H9 (cell line): ENCODE results near the gene GGT6. TPM values are rescaled to one million over a fixed set of nuclear protein-coding genes. Genes with fewer than 3 reads are reported as not detected.

Source experiments
- DNase-seq: peaks from one replicate; pipeline ENCODE4 v3.0.0-alpha.2; 2017
- H2AFZ ChIP-seq: one replicate; pipeline ENCODE4 v1.6.1; 2013; ENCODE audit warnings: mild to moderate bottlenecking, low read length, control low read depth, moderate library complexity
- H2AK5ac ChIP-seq: 2 replicates; pipeline ENCODE4 v1.6.1; 2013; ENCODE audit warnings: low read length, control low read depth, mixed read lengths; ENCODE audit not compliant: insufficient read length
- H2BK120ac ChIP-seq: one replicate; pipeline ENCODE4 v1.6.1; 2013; ENCODE audit warnings: low read depth, mild to moderate bottlenecking, low read length, control low read depth, inconsistent platforms; ENCODE audit not compliant: poor library complexity, severe bottlenecking
- H2BK12ac ChIP-seq: 2 replicates; pipeline ENCODE4 v1.6.1; 2013; ENCODE audit warnings: low read length, control low read depth, mixed read lengths, low read depth; ENCODE audit not compliant: insufficient read length
- H2BK15ac ChIP-seq: 2 replicates; pipeline ENCODE4 v1.6.1; 2013; ENCODE audit warnings: low read depth, low read length, control low read depth
- H2BK20ac ChIP-seq: one replicate; pipeline ENCODE4 v1.6.1; 2013; ENCODE audit warnings: low read depth, mild to moderate bottlenecking, low read length, control low read depth, inconsistent platforms; ENCODE audit not compliant: poor library complexity, severe bottlenecking
- H2BK5ac ChIP-seq: 2 replicates; pipeline ENCODE4 v1.6.1; 2013; ENCODE audit warnings: low read length, control low read depth, mixed read lengths; ENCODE audit not compliant: insufficient read length
- H3K14ac ChIP-seq: 2 replicates; pipeline ENCODE4 v1.6.1; 2013; ENCODE audit warnings: low read length, control low read depth; ENCODE audit not compliant: insufficient read depth
- H3K18ac ChIP-seq: 2 replicates; pipeline ENCODE4 v1.6.1; 2013; ENCODE audit warnings: low read depth, mild to moderate bottlenecking, mixed read lengths, low read length, control low read depth; ENCODE audit not compliant: insufficient read length
- H3K23ac ChIP-seq: 2 replicates; pipeline ENCODE4 v1.6.1; 2013; ENCODE audit warnings: low read length, control low read depth, mixed read lengths, low read depth; ENCODE audit not compliant: insufficient read length
- H3K23me2 ChIP-seq: 2 replicates; pipeline ENCODE4 v1.6.1; 2013; ENCODE audit warnings: low read depth, mild to moderate bottlenecking, mixed read lengths, low read length, control low read depth; ENCODE audit not compliant: insufficient read length, poor library complexity, severe bottlenecking
- H3K27ac ChIP-seq: 2 replicates; pipeline ENCODE4 v1.5.1; 2013; ENCODE audit warnings: low read length, control low read depth, mixed read lengths, low read depth; ENCODE audit not compliant: insufficient read length
- H3K27me3 ChIP-seq: 2 replicates; pipeline ENCODE4 v1.6.1; 2013; ENCODE audit warnings: low read length, control low read depth, inconsistent platforms; ENCODE audit not compliant: insufficient read depth
- H3K4ac ChIP-seq: 2 replicates; pipeline ENCODE4 v1.6.1; 2013; ENCODE audit warnings: low read depth, mild to moderate bottlenecking, control low read depth, inconsistent platforms, low read length, moderate library complexity
- H3K4me1 ChIP-seq: 2 replicates; pipeline ENCODE4 v1.6.1; 2013; ENCODE audit warnings: low read length, control low read depth, inconsistent platforms; ENCODE audit not compliant: insufficient read depth
- H3K4me2 ChIP-seq: 2 replicates; pipeline ENCODE4 v1.6.1; 2013; ENCODE audit warnings: low read length, control low read depth, mixed read lengths; ENCODE audit not compliant: insufficient read length, insufficient read depth
- H3K56ac ChIP-seq: 2 replicates; pipeline ENCODE4 v1.6.1; 2013; ENCODE audit warnings: low read depth, mild to moderate bottlenecking, mixed read lengths, low read length, control low read depth; ENCODE audit not compliant: insufficient read length
- H3K79me1 ChIP-seq: 2 replicates; pipeline ENCODE4 v1.6.1; 2013; ENCODE audit warnings: low read depth, mild to moderate bottlenecking, moderate library complexity, low read length, control low read depth, inconsistent platforms; ENCODE audit not compliant: insufficient read depth, poor library complexity, severe bottlenecking
- H3K79me2 ChIP-seq: 2 replicates; pipeline ENCODE4 v1.6.1; 2013; ENCODE audit warnings: low read length, control low read depth, inconsistent platforms; ENCODE audit not compliant: insufficient read depth
- H3K9ac ChIP-seq: 2 replicates; pipeline ENCODE4 v1.6.1; 2013; ENCODE audit warnings: low read length, control low read depth, mixed read lengths; ENCODE audit not compliant: insufficient read length; ENCODE audit errors: extremely low read depth
- H3K9me3 ChIP-seq: one replicate; pipeline ENCODE4 v1.6.1; 2013; ENCODE audit warnings: low read depth, low read length, inconsistent platforms; ENCODE audit not compliant: control insufficient read depth
- H3T11ph ChIP-seq: one replicate; pipeline ENCODE4 v1.6.1; 2013; ENCODE audit warnings: mild to moderate bottlenecking, low read length, control low read depth, inconsistent platforms
- H4K20me1 ChIP-seq: one replicate; pipeline ENCODE4 v1.6.1; 2013; ENCODE audit not compliant: control insufficient read depth, insufficient read length, insufficient read depth
- H4K5ac ChIP-seq: 2 replicates; pipeline ENCODE4 v1.6.1; 2013; ENCODE audit warnings: low read depth, mild to moderate bottlenecking, mixed read lengths, low read length, control low read depth; ENCODE audit not compliant: insufficient read length
- H4K8ac ChIP-seq: replicated peaks from 2 replicates; pipeline ENCODE4 v1.6.1; 2013; ENCODE audit warnings: low read length, control low read depth, mixed read lengths, low read depth; ENCODE audit not compliant: insufficient read length
- H4K91ac ChIP-seq: 2 replicates; pipeline ENCODE4 v1.6.1; 2013; ENCODE audit warnings: low read depth, mild to moderate bottlenecking, moderate library complexity, mixed read lengths, low read length, control low read depth; ENCODE audit not compliant: insufficient read length
- H3K27ac Mint-ChIP-seq, 3 experiments: 2 replicates in 2 of 3; 3 replicates in 1 of 3; pipeline ENCODE4 v1.8.0; 2020 to 2021; ENCODE audit warnings: mixed read lengths in 3 of 3, mild to moderate bottlenecking in 1 of 3, moderate library complexity in 1 of 3
- H3K27me3 Mint-ChIP-seq: 2 replicates; pipeline ENCODE4 v1.8.0; 2021; ENCODE audit warnings: low read depth, mild to moderate bottlenecking, moderate library complexity, mixed read lengths
- H3K36me3 Mint-ChIP-seq, 3 experiments: 2 replicates in 2 of 3; 3 replicates in 1 of 3; pipeline ENCODE4 v1.8.0; 2020 to 2021; ENCODE audit warnings: low read depth in 3 of 3, mixed read lengths in 3 of 3; ENCODE audit not compliant: insufficient read depth in 1 of 3
- H3K4me1 Mint-ChIP-seq, 2 experiments: 2 replicates each; pipeline ENCODE4 v1.8.0; 2020; ENCODE audit warnings: mixed read lengths in 2 of 2
- H3K4me3 Mint-ChIP-seq, 2 experiments: 2 replicates in 1 of 2; 3 replicates in 1 of 2; pipeline ENCODE4 v1.8.0; 2020 to 2021; ENCODE audit warnings: mild to moderate bottlenecking in 2 of 2, mixed read lengths in 2 of 2, moderate library complexity in 1 of 2
- H3K9me3 Mint-ChIP-seq, 2 experiments: 2 replicates in 1 of 2; 3 replicates in 1 of 2; pipeline ENCODE4 v1.8.0; 2020; ENCODE audit warnings: mild to moderate bottlenecking in 2 of 2, mixed read lengths in 2 of 2, moderate library complexity in 1 of 2
- WGBS: extraction: QIAGEN DNeasy Blood & Tissue Kit; methylation state at CpG from one replicate; pipeline ENCODE4 v1.1.7; 2013; ENCODE audit warnings: missing lambda C conversion rate, low lambda C conversion rate, mixed read lengths; ENCODE audit not compliant: insufficient read length; ENCODE audit errors: extremely low coverage; 5-methylcytosine and 5-hydroxymethylcytosine counted together
- total RNA-seq: library from RNA; stranded (reverse); gene quantifications from 2 replicates; pipeline ENCODE4 v1.2.1, GENCODE V29; 2021
- TF ChIP-seq, protein P1 (sequence below): fragments of 200-600 bp; sonication (generic); conservative IDR thresholded peaks from 3 replicates; pipeline ENCODE4 v1.8.0; 2021; ENCODE audit warnings: antibody characterized with exemption, mild to moderate bottlenecking

GGT6 gene
- total RNA-seq, 1 experiment from 2014 or later = 0.17 TPM

- H4K20me1 ChIP-seq = no peaks in the 10 kb centered on the region
- no peak overlapping the region for H2AK5ac ChIP-seq
- no peak overlapping the region for H2BK15ac ChIP-seq
- peaks cover 4% of the 10 kb centered on the region; the same call in 1 of the 2 replicates for H3K4me1 ChIP-seq
- no peak for DNase-seq
- H3K79me2 ChIP-seq = peaks cover 9% of the 10 kb centered on the region; the same call in 1 of the 2 replicates
- H2BK20ac ChIP-seq = no peak overlapping the region
- no peak overlapping the region for H4K91ac ChIP-seq
- H3K27ac Mint-ChIP-seq = peak overlapping the region in 1 of 3 experiments; percentile 28; a peak in 2 of 7 replicates
- peaks cover 27 to 36% of the 10 kb centered on the region in 2 experiments for H3K4me1 Mint-ChIP-seq
- no peaks in the 10 kb centered on the region for H3K27me3 ChIP-seq
- H2AFZ ChIP-seq = no peak overlapping the region
- no CpG with 5 or more reads among the region's 4 CpGs for WGBS
- 0 out of 2 replicates have a peak, but pooled peaks cover 3% of the 10 kb centered on the region for H3K27me3 Mint-ChIP-seq
- H3K27ac ChIP-seq = no peak overlapping the region
- no peak overlapping the region for H3K4ac ChIP-seq
- H3K4me3 Mint-ChIP-seq = peak overlapping the region in 1 of 2 experiments; percentile 38; a peak in 1 of 5 replicates
- H3K4me2 ChIP-seq = no peak overlapping the region
- peaks cover 19 to 31% (median 22%) of the 10 kb centered on the region in 3 experiments for H3K36me3 Mint-ChIP-seq
- no peak overlapping the region for H3K18ac ChIP-seq
- TF ChIP-seq, protein P1, sequence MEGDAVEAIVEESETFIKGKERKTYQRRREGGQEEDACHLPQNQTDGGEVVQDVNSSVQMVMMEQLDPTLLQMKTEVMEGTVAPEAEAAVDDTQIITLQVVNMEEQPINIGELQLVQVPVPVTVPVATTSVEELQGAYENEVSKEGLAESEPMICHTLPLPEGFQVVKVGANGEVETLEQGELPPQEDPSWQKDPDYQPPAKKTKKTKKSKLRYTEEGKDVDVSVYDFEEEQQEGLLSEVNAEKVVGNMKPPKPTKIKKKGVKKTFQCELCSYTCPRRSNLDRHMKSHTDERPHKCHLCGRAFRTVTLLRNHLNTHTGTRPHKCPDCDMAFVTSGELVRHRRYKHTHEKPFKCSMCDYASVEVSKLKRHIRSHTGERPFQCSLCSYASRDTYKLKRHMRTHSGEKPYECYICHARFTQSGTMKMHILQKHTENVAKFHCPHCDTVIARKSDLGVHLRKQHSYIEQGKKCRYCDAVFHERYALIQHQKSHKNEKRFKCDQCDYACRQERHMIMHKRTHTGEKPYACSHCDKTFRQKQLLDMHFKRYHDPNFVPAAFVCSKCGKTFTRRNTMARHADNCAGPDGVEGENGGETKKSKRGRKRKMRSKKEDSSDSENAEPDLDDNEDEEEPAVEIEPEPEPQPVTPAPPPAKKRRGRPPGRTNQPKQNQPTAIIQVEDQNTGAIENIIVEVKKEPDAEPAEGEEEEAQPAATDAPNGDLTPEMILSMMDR = no peak
- no peak overlapping the region for H2BK5ac ChIP-seq
- no peak overlapping the region for H3K23ac ChIP-seq
- H3T11ph ChIP-seq = no peak overlapping the region
- H3K9me3 ChIP-seq = no peaks in the 10 kb centered on the region
- no peak overlapping the region for H2BK120ac ChIP-seq
- H4K5ac ChIP-seq = no peak overlapping the region
- H3K9ac ChIP-seq = no peak overlapping the region
- H4K8ac ChIP-seq = no peak overlapping the region
- H3K9me3 Mint-ChIP-seq = no peaks in the 10 kb centered on the region
- no peak overlapping the region for H3K14ac ChIP-seq
- H3K56ac ChIP-seq = no peak overlapping the region
- no peak overlapping the region for H2BK12ac ChIP-seq
- H3K23me2 ChIP-seq = peaks cover 11% of the 10 kb centered on the region
- H3K79me1 ChIP-seq = no peaks in the 10 kb centered on the region
These were observed 3.4 kb downstream of the GGT6 start for GRCh38 chr17:4556996-4557395.
